Lung (tissue), 12 donors: Measurements from ENCODE around the gene CAV2. TPM values are rescaled to one million over a fixed set of nuclear protein-coding genes. Genes with fewer than 3 reads are reported as not detected.

Source experiments
- ATAC-seq: fragments of 200-7000 bp; cut with Tn5 transposase; one replicate; pipeline ENCODE4 v1.9.1; 2020; ENCODE audit warnings: moderate number of reproducible peaks; ENCODE audit not compliant: insufficient read depth, low FRiP score
- DNase-seq, 3 donors: peaks; one replicate each; pipeline ENCODE4 v3.0.0-alpha.2; 2013 to 2017
- H3K27ac ChIP-seq, 2 donors: one replicate each; pipeline ENCODE4 v1.5.1; 2013; ENCODE audit warnings: mild to moderate bottlenecking in 2 of 2, moderate library complexity in 2 of 2, control low read depth in 1 of 2, inconsistent platforms in 1 of 2, low read depth in 1 of 2, low read length in 1 of 2
- H3K27me3 ChIP-seq, 3 donors: one replicate each; pipeline ENCODE4 v1.5.1; 2013; ENCODE audit warnings: low read length in 2 of 3; ENCODE audit not compliant: control insufficient read depth in 3 of 3, insufficient read depth in 3 of 3
- H3K36me3 ChIP-seq, 4 donors: one replicate each; pipeline ENCODE4 v1.5.1; 2013; ENCODE audit warnings: low read length in 4 of 4, mild to moderate bottlenecking in 1 of 4, moderate library complexity in 1 of 4; ENCODE audit not compliant: control insufficient read depth in 4 of 4, insufficient read depth in 4 of 4
- H3K4me1 ChIP-seq, 5 donors: one replicate each; pipeline ENCODE4 v1.5.1; 2013; ENCODE audit warnings: low read length in 5 of 5, mild to moderate bottlenecking in 2 of 5, moderate library complexity in 1 of 5; ENCODE audit not compliant: control insufficient read depth in 5 of 5, insufficient read depth in 5 of 5
- H3K4me3 ChIP-seq: one replicate; pipeline ENCODE4 v1.5.1; 2013; ENCODE audit warnings: mild to moderate bottlenecking, control low read depth, moderate library complexity
- H3K9ac ChIP-seq, 2 donors: one replicate each; pipeline ENCODE4 v1.5.1; 2013; ENCODE audit warnings: low read length in 2 of 2, control low read depth in 1 of 2; ENCODE audit not compliant: insufficient read depth in 1 of 2
- H3K9me3 ChIP-seq, 4 donors: one replicate each; pipeline ENCODE4 v1.5.1; 2013; ENCODE audit warnings: low read length in 3 of 4, mild to moderate bottlenecking in 1 of 4, moderate library complexity in 1 of 4; ENCODE audit not compliant: control insufficient read depth in 4 of 4, insufficient read depth in 3 of 4
- WGBS, 2 donors: extraction: QIAGEN DNeasy Blood & Tissue Kit; methylation state at CpG; one replicate each; pipeline ENCODE4 v1.1.7; 2013; 5-methylcytosine and 5-hydroxymethylcytosine counted together
- polyA plus RNA-seq, 2 donors: library from polyadenylated mRNA; stranded (reverse); fragments of 200-250 nt; gene quantifications; one replicate each; pipeline ENCODE4 v1.2.1, GENCODE V29; 2013
- total RNA-seq, 2 donors: library from RNA; depleted of rRNA in 1 of 2; stranded (reverse); fragments of >200 nt in 1 of 2; gene quantifications; one replicate each; pipeline ENCODE4 v1.2.1, GENCODE V29; 2014 to 2021
- TF ChIP-seq, protein P1 (sequence below): IDR thresholded peaks from 2 replicates; pipeline ENCODE4 v1.5.1; 2012; ENCODE audit warnings: mild to moderate bottlenecking; ENCODE audit errors: control extremely low read depth, extremely low read depth
- donor health status: control.
- donor health status: control.
- donor health status: Bipolar disorder and iron deficiency.
- donor health status: healthy.
- donor health status: DM: yes; HTN: yes; CAD: no.

The CAV2 gene
- total and polyA plus RNA-seq, 4 donors = 57.9 to 214 (median 106) TPM

DNA sequence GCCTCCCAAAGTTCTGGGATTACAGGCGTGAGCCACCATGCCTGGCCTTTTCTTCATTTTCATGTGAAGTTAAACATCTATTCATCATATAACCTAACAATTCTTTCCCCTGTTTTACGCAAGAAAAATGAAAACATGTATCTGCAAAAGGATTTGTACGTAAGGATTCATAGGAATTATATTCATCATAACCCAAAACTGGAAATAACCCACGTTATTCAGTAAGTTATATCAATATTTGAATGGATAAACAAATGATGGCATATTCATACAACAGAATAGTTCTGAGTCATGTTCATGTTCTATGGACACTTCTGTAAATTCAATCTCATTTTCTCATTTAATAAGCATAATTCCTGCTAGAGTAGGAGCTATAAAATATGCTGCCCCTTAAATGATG lies 35.2 kb upstream of the CAV2 start:
- Histone ChIP-seq H3K4me3 (no peak overlapping the region), H3K36me3 (no peaks in the 10 kb centered on the region), H3K9ac (no peak overlapping the region), H3K4me1 (peaks cover 0 to 5% (median 2%) of the 10 kb centered on the region in 5 donors), H3K9me3 (no peaks in the 10 kb centered on the region), H3K27ac (no peak overlapping the region), H3K27me3 (no peaks in the 10 kb centered on the region)
- ATAC-seq (no peak), DNase-seq (no peak)
- 89 to 94% methylated on average over 4 of the region's 4 CpGs for WGBS, 2 donors
- TF ChIP-seq, protein P1, sequence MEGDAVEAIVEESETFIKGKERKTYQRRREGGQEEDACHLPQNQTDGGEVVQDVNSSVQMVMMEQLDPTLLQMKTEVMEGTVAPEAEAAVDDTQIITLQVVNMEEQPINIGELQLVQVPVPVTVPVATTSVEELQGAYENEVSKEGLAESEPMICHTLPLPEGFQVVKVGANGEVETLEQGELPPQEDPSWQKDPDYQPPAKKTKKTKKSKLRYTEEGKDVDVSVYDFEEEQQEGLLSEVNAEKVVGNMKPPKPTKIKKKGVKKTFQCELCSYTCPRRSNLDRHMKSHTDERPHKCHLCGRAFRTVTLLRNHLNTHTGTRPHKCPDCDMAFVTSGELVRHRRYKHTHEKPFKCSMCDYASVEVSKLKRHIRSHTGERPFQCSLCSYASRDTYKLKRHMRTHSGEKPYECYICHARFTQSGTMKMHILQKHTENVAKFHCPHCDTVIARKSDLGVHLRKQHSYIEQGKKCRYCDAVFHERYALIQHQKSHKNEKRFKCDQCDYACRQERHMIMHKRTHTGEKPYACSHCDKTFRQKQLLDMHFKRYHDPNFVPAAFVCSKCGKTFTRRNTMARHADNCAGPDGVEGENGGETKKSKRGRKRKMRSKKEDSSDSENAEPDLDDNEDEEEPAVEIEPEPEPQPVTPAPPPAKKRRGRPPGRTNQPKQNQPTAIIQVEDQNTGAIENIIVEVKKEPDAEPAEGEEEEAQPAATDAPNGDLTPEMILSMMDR = no peak

DNA sequence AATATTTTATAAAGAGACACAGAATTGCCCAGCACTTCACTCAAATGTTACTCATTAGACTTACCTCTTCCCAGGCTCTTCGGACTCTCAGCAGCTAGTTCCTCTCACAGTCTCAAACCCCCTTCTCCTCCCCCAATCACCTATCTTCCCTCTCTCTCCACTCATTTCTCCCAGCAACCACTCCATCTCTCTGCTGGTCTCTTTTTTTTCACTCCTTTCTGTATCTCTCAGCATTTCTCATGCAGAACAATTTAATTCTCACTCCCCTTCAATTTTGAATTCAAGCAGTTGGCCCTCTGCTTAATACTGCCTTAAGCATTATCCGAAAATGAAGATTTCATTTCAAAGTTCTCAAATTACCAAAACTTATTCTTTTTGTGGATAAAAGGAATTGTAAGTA lies 34.4 kb upstream of the CAV2 start:
- Histone ChIP-seq H3K27me3 (no peaks in the 10 kb centered on the region), H3K9me3 (no peaks in the 10 kb centered on the region), H3K4me1 (peaks cover 0 to 5% (median 2%) of the 10 kb centered on the region in 5 donors), H3K36me3 (no peaks in the 10 kb centered on the region), H3K4me3 (no peak overlapping the region), H3K27ac (no peak overlapping the region), H3K9ac (no peak overlapping the region)
- TF ChIP-seq, protein P1 = no peak
- 93 to 98% methylated on average over 2 of the region's 2 CpGs for WGBS, 2 donors
- DNase-seq (no peak), ATAC-seq (no peak)

DNA sequence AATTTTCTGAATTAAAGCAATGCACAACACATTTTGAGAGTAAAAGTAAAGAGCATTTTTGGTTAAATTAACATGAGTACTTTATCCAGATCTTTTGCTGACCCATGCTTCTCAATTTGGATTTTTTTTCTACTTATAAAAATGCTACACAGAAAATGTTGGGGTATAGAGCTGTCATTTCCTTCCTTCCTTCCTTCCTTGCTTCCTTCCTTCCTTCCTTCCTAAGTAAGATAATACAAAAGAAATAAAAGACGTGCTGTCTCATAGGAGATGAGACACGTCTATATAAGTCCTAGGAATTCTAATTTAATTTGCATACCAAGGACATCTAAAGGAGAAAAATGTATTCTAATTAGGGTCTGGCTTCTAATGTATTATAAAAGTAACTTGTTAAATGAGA lies 31.0 kb upstream of the CAV2 start:
- Histone ChIP-seq H3K9me3 (no peaks in the 10 kb centered on the region), H3K4me1 (peaks cover 0 to 5% (median 2%) of the 10 kb centered on the region in 5 donors), H3K27me3 (no peaks in the 10 kb centered on the region), H3K36me3 (no peaks in the 10 kb centered on the region), H3K4me3 (no peak overlapping the region), H3K27ac (no peak overlapping the region), H3K9ac (no peak overlapping the region)
- TF ChIP-seq, protein P1 = no peak
- ATAC-seq = no peak
- no peak for DNase-seq
- 55 to 67% methylated on average over 2 of the region's 2 CpGs for WGBS, 2 donors

DNA sequence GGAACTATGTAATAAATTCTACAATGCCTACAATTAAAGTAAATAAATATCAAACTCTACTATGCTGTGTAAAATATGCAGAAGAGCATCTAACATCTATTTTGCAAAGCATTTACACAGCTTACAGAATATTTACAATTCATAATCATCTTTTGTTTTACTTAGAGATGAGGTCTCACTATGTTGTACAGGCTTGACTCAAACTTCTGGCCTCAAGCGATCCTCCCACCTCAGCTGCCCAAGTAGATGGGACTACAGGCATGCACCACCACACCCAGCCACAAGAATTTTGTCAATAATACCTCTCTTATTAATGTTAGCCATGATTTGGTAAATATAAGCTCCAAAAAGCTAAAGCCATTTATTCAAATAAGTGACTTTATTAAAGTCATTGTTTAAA lies 21.9 kb upstream of the CAV2 start:
- no peaks in the 10 kb centered on the region for H3K4me1 ChIP-seq
- no peak overlapping the region for H3K27ac ChIP-seq
- H3K9me3 ChIP-seq = no peaks in the 10 kb centered on the region
- H3K4me3 ChIP-seq = no peak overlapping the region
- no peaks in the 10 kb centered on the region for H3K27me3 ChIP-seq
- H3K36me3 ChIP-seq = no peaks in the 10 kb centered on the region
- 93 to 97% methylated on average over 1 of the region's 1 CpG for WGBS, 2 donors
- DNase-seq (no peak), ATAC-seq (no peak)
- no peak overlapping the region for H3K9ac ChIP-seq
- TF ChIP-seq, protein P1 = no peak
